GM23338 (cell line): ENCODE measurements around the gene SLC38A10. TPM values are rescaled to one million over a fixed set of nuclear protein-coding genes. Genes with fewer than 3 reads are reported as not detected.

Source experiments
- ATAC-seq: fragments of 200-7000 bp; cut with Tn5 transposase; 3 replicates; pipeline ENCODE4 v1.9.1; 2020
- DNase-seq: peaks from one replicate; pipeline ENCODE4 v3.0.0-alpha.2; 2015; ENCODE audit warnings: low spot score
- H2AFZ ChIP-seq: fragments of 200-600 bp; sonication (generic); 2 replicates; pipeline ENCODE4 v1.8.0; 2016; ENCODE audit warnings: antibody characterized with exemption, mild to moderate bottlenecking, moderate library complexity
- H3F3A ChIP-seq: fragments of 200-600 bp; sonication (generic); replicated peaks from 2 replicates; pipeline ENCODE4 v1.8.0; 2017; ENCODE audit warnings: antibody characterized with exemption, mixed run types, low read depth
- H3K27ac ChIP-seq: fragments of 200-600 bp; sonication (generic); 2 replicates; pipeline ENCODE4 v1.6.1; 2016; ENCODE audit warnings: low read depth
- H3K27me3 ChIP-seq: fragments of 200-600 bp; sonication (generic); 2 replicates; pipeline ENCODE4 v1.8.0; 2016; ENCODE audit warnings: mild to moderate bottlenecking, mixed run types, moderate library complexity; ENCODE audit not compliant: insufficient read depth
- H3K36me3 ChIP-seq: fragments of 200-600 bp; sonication (generic); 2 replicates; pipeline ENCODE4 v1.8.0; 2016; ENCODE audit warnings: mild to moderate bottlenecking; ENCODE audit not compliant: insufficient read depth
- H3K4me1 ChIP-seq: fragments of 200-600 bp; sonication (generic); 2 replicates; pipeline ENCODE4 v1.8.0; 2016; ENCODE audit warnings: mild to moderate bottlenecking, moderate library complexity; ENCODE audit not compliant: insufficient read depth
- H3K4me2 ChIP-seq: fragments of 200-600 bp; sonication (generic); 2 replicates; pipeline ENCODE4 v1.7.1; 2017; ENCODE audit warnings: mixed run types
- H3K4me3 ChIP-seq: fragments of 200-600 bp; sonication (generic); 2 replicates; pipeline ENCODE4 v1.6.1; 2016; ENCODE audit warnings: mixed run types
- H3K79me2 ChIP-seq: fragments of 200-600 bp; sonication (generic); replicated peaks from 2 replicates; pipeline ENCODE4 v1.8.0; 2017; ENCODE audit warnings: mild to moderate bottlenecking; ENCODE audit not compliant: insufficient read depth
- H3K9me2 ChIP-seq: fragments of 200-600 bp; sonication (generic); 2 replicates; pipeline ENCODE4 v1.8.0; 2017; ENCODE audit not compliant: insufficient read depth
- H4K20me1 ChIP-seq: fragments of 200-600 bp; sonication (generic); replicated peaks from 2 replicates; pipeline ENCODE4 v1.8.0; 2017; ENCODE audit warnings: mild to moderate bottlenecking; ENCODE audit not compliant: insufficient read depth
- H3K27ac Mint-ChIP-seq: 2 replicates; pipeline ENCODE4 v1.8.0; 2020; ENCODE audit warnings: inconsistent platforms, mild to moderate bottlenecking, moderate library complexity, mixed read lengths
- H3K27me3 Mint-ChIP-seq: 3 replicates; pipeline ENCODE4 v1.8.0; 2022; ENCODE audit warnings: low read depth, mild to moderate bottlenecking, moderate library complexity, mixed read lengths, inconsistent platforms; ENCODE audit not compliant: insufficient read depth, poor library complexity
- H3K36me3 Mint-ChIP-seq: 3 replicates; pipeline ENCODE4 v1.8.0; 2021; ENCODE audit warnings: low read depth, mild to moderate bottlenecking, inconsistent platforms, moderate library complexity, mixed read lengths
- H3K4me1 Mint-ChIP-seq: 3 replicates; pipeline ENCODE4 v1.8.0; 2020; ENCODE audit warnings: mild to moderate bottlenecking, inconsistent platforms, mixed read lengths
- H3K4me3 Mint-ChIP-seq: 3 replicates; pipeline ENCODE4 v1.8.0; 2021; ENCODE audit warnings: moderate library complexity, mild to moderate bottlenecking, inconsistent platforms, mixed read lengths
- H3K9me3 Mint-ChIP-seq: 3 replicates; pipeline ENCODE4 v1.8.0; 2020; ENCODE audit warnings: moderate library complexity, mild to moderate bottlenecking, inconsistent platforms, mixed read lengths
- CREB1 ChIP-seq: fragments of 250-450 bp; sonication (Bioruptor Pico); IDR thresholded peaks from 2 replicates; pipeline ENCODE4 v1.5.0; 2020; ENCODE audit warnings: low read depth, mild to moderate bottlenecking, moderate library complexity
- CTCF ChIP-seq, 2 experiments: fragments of 200-600 bp in 1 of 2; sonication (generic) in 1 of 2; conservative IDR thresholded peaks; 2 replicates each; pipeline versions ENCODE4 v1.5.1 to v1.6.1; 2016 to 2017; ENCODE audit warnings: antibody characterized with exemption in 2 of 2, low read depth in 2 of 2, mild to moderate bottlenecking in 2 of 2, moderate library complexity in 1 of 2
- ETS1 ChIP-seq: IDR thresholded peaks from 2 replicates; pipeline ENCODE4 v1.6.1; 2016; ENCODE audit warnings: antibody characterized with exemption
- EZH2 ChIP-seq: fragments of 200-600 bp; sonication (generic); IDR thresholded peaks from one replicate; pipeline ENCODE4 v1.8.0; 2017; ENCODE audit warnings: antibody characterized with exemption, mild to moderate bottlenecking, low read depth; ENCODE audit not compliant: unreplicated experiment
- EZH2phosphoT487 ChIP-seq: fragments of 200-600 bp; sonication (generic); IDR thresholded peaks from one replicate; pipeline ENCODE4 v1.8.1; 2018; ENCODE audit warnings: antibody characterized with exemption; ENCODE audit not compliant: unreplicated experiment
- JUNB ChIP-seq: IDR thresholded peaks from one replicate; pipeline ENCODE4 v1.6.1; 2016; ENCODE audit warnings: antibody characterized with exemption; ENCODE audit not compliant: unreplicated experiment
- NANOG ChIP-seq: IDR thresholded peaks from 2 replicates; pipeline ENCODE4 v1.6.1; 2016; ENCODE audit warnings: antibody characterized with exemption, borderline replicate concordance
- POLR2AphosphoS5 ChIP-seq: IDR thresholded peaks from 2 replicates; pipeline ENCODE4 v1.6.1; 2016; ENCODE audit warnings: antibody characterized with exemption, low read depth
- REST ChIP-seq: IDR thresholded peaks from one replicate; pipeline ENCODE4 v1.6.1; 2018; ENCODE audit warnings: antibody characterized with exemption; ENCODE audit not compliant: unreplicated experiment
- STAT1 ChIP-seq: IDR thresholded peaks from one replicate; pipeline ENCODE4 v1.6.1; 2016; ENCODE audit warnings: antibody characterized with exemption; ENCODE audit not compliant: unreplicated experiment
- ZNF331 ChIP-seq: fragments of 250-450 bp; sonication (Bioruptor Pico); IDR thresholded peaks from 2 replicates; pipeline ENCODE4 v1.5.0; 2020; ENCODE audit warnings: low read depth, mild to moderate bottlenecking, moderate library complexity
- polyA plus RNA-seq: library from polyadenylated mRNA; unstranded; fragments of >200 nt; fragmentation: Nextera tagmentation; extraction: Ambion mirVana; gene quantifications from 2 replicates; pipeline ENCODE4 v1.2.1, GENCODE V29; 2016
- total RNA-seq: library from RNA; depleted of rRNA; stranded (reverse); fragments of >200 nt; shearing (Covaris generic); gene quantifications from 2 replicates; pipeline ENCODE4 v1.2.3, GENCODE V29; 2014

SLC38A10 gene
- total and polyA plus RNA-seq, 2 experiments from 2014 or later, result 17.1 to 55.8 TPM

GRCh38 chr17:81274471-81274855 lies 20.6 kb downstream of the SLC38A10 start:
- no peak for DNase-seq
- H2AFZ ChIP-seq, result no peak overlapping the region
- H3K27ac Mint-ChIP-seq, result no peak overlapping the region
- no peak overlapping the region for H3K27ac ChIP-seq
- no peak for ATAC-seq
- H3K9me3 Mint-ChIP-seq, result no peaks in the 10 kb centered on the region
- H4K20me1 ChIP-seq, result no peaks in the 10 kb centered on the region; the same call in none of the 2 replicates
- peaks cover 2% of the 10 kb centered on the region for H3K27me3 Mint-ChIP-seq
- TF ChIP-seq ETS1 (no peak), EZH2 (no peak), JUNB (no peak), CTCF (conservative IDR thresholded peaks at IDR 0.05; ENCODE audit: low read depth in 2 of 2) (no peak), POLR2AphosphoS5 (no peak)
- H3K36me3 Mint-ChIP-seq, result peaks cover 25% of the 10 kb centered on the region
- H3K4me2 ChIP-seq, result no peak overlapping the region
- H3K27me3 ChIP-seq, result no peaks in the 10 kb centered on the region
- H3K4me1 Mint-ChIP-seq, result no peaks in the 10 kb centered on the region
- H3K4me3 ChIP-seq, result no peak overlapping the region
- no peaks in the 10 kb centered on the region for H3K4me1 ChIP-seq
- no peaks in the 10 kb centered on the region for H3K79me2 ChIP-seq
- H3K4me3 Mint-ChIP-seq, result no peak overlapping the region
- no peaks in the 10 kb centered on the region for H3K9me2 ChIP-seq
- H3K36me3 ChIP-seq, result no peaks in the 10 kb centered on the region
- no peaks in the 10 kb centered on the region for H3F3A ChIP-seq

- Histone ChIP-seq H3K4me2 (no peak overlapping the region), H3K4me3 (no peak overlapping the region), H3K9me2 (no peaks in the 10 kb centered on the region), H3F3A (no peaks in the 10 kb centered on the region), H3K79me2 (no peaks in the 10 kb centered on the region), H2AFZ (no peak overlapping the region), H4K20me1 (no peaks in the 10 kb centered on the region; the same call in none of the 2 replicates), H3K27me3 (no peaks in the 10 kb centered on the region), H3K4me1 (no peaks in the 10 kb centered on the region), H3K36me3 (no peaks in the 10 kb centered on the region), H3K27ac (no peak overlapping the region)
- peaks cover 2% of the 10 kb centered on the region for H3K27me3 Mint-ChIP-seq
- H3K36me3 Mint-ChIP-seq, result peaks cover 30% of the 10 kb centered on the region
- H3K27ac Mint-ChIP-seq, result no peak overlapping the region; the same call in 1 of the 2 replicates
- H3K4me3 Mint-ChIP-seq, result no peak overlapping the region
- ATAC-seq (no peak), DNase-seq (no peak)
- H3K9me3 Mint-ChIP-seq, result no peaks in the 10 kb centered on the region
- H3K4me1 Mint-ChIP-seq, result no peaks in the 10 kb centered on the region
- TF ChIP-seq JUNB, result no peak
- no peak for TF ChIP-seq ZNF331
- no peak for TF ChIP-seq EZH2phosphoT487
- no peak for TF ChIP-seq STAT1
- TF ChIP-seq NANOG, result no peak
- TF ChIP-seq CREB1 (CRISPR knock-in tag), result no peak
- no peak for TF ChIP-seq CTCF (conservative IDR thresholded peaks at IDR 0.05; ENCODE audit: low read depth in 2 of 2)
- TF ChIP-seq EZH2, result no peak
- TF ChIP-seq REST, result no peak
- no peak for TF ChIP-seq POLR2AphosphoS5
These were observed 21.2 kb downstream of the SLC38A10 start for GRCh38 chr17:81273698-81274470.
